GM20000 (cell line): Measurements from ENCODE around the gene PDE11A.

ENCODE experiments used
- DNase-seq: peaks from one replicate; pipeline ENCODE4 v3.0.0; 2012; ENCODE audit warnings: low spot score
- TF ChIP-seq, protein P1 (sequence below): IDR thresholded peaks from 2 replicates; pipeline ENCODE4 v1.5.1; 2012; ENCODE audit warnings: mild to moderate bottlenecking, control low read depth; ENCODE audit errors: extremely low read depth, missing control alignments

Gene PDE11A

DNA sequence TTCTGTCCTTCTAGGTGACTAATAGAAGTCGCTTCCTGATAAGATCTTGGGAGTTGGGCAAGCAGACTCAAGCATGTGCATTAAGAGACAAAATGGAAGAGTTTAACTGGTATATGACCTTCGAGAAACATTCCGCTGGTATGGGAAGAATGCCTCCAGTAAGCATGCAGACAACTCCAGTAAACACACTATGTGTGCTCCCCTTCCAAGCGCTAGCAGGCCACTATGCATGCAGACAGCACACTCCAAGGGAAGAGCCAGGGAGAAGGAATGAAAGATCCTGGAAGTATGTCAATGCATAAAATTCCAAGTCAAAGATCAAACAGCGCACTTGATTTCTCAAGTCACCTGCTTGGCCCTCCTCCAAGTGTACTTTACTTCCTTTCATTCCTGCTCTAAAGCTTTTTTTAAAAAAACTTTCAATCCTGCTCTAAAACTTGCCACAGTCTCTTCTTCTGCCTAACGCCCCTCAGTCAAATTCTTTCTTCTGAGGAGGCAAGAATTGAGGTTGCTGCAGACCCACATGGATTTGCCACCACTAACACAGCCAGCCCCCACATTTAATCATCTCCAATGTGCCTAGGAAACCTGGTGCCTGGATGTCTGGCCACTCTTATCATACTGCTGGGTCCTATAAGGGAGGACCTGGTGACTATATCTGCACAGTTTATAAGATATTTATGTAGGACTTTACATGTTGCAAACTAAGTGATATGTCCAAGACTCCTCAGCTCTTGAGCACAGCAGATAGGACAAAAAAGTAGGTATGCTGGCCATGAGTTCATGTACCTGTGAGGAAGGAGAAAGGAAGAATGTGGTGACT lies 239.8 kb downstream of the PDE11A start:
- TF ChIP-seq, protein P1, sequence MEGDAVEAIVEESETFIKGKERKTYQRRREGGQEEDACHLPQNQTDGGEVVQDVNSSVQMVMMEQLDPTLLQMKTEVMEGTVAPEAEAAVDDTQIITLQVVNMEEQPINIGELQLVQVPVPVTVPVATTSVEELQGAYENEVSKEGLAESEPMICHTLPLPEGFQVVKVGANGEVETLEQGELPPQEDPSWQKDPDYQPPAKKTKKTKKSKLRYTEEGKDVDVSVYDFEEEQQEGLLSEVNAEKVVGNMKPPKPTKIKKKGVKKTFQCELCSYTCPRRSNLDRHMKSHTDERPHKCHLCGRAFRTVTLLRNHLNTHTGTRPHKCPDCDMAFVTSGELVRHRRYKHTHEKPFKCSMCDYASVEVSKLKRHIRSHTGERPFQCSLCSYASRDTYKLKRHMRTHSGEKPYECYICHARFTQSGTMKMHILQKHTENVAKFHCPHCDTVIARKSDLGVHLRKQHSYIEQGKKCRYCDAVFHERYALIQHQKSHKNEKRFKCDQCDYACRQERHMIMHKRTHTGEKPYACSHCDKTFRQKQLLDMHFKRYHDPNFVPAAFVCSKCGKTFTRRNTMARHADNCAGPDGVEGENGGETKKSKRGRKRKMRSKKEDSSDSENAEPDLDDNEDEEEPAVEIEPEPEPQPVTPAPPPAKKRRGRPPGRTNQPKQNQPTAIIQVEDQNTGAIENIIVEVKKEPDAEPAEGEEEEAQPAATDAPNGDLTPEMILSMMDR = no peak
- no peak for DNase-seq

DNA sequence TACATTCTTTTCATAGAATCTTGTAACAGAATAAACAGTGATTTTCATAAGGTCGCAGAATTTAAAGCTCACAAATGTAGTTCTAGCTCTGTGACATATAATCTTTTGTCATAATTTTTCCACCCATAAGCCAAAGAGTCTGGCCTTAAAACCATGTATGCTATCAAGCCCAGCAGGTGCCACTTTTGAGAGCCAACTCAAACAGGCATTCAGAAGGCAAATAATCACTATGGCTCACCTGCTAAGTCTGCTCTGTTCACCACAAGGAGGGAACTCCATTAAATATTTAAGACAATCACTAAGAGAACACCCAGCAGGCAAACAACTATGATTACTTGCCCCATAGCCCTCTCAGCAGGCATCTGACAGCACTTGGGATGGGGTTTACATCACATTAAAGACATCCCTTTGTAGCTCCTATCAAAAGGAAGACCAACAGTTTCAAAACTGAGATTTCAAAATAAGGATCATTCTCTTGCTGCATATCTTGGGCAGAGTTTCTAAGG lies 241.6 kb downstream of the PDE11A start:
- TF ChIP-seq, protein P1 = no peak
- no peak for DNase-seq

GRCh38 chr2:177828557-177828956 lies 244.0 kb downstream of the PDE11A start:
- TF ChIP-seq, protein P1 = no peak
- DNase-seq = no peak

DNA sequence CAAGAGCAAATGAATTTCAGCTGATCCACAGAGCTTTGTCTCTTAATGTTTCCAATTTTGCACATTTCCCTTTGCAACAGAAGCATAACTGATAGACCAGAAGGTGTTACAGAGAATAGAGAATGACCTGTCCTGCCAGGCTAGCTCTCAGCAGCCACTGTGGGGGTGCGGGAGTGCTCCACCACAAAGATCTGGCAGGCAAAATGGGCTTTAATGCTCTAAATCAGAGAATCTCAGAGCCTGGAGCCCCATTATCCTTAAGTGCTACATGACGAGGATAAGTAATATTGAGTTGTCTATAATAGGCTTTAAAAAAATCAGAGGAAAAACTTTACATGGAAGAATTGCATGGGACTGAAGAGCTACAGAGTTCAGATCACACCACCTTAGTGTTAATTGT lies 245.7 kb downstream of the PDE11A start:
- TF ChIP-seq, protein P1 = no peak

DNA sequence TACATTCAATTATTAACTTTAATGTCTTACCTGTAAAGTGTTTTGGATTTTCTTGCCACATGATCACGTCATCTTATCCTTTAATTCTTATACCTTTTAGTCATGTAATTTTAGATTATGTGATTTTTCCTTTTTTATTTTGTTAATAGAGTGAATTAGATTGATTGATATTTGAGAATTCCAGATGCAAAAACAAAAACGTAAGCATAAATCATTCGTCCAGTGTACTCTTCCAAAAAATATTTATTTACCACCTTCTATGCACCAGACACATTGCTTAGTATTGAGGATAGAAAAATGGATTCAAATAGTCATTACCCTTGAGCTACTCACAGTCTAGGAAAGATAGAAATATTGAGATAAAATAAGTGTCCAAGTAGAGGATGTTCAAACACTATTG lies 249.6 kb downstream of the PDE11A start:
- DNase-seq = no peak
- TF ChIP-seq, protein P1 = no peak

More for the DNA sequence above, 245.7 kb downstream of the PDE11A start:
- DNase-seq = no peak

GRCh38 chr2:177818412-177818811 lies 254.2 kb downstream of the PDE11A start:
- no peak for DNase-seq
- TF ChIP-seq, protein P1 = no peak

- TF ChIP-seq, protein P1 = no peak
- no peak for DNase-seq
Measured at GRCh38 chr2:177817300-177817699, 255.3 kb downstream of the PDE11A start.
